Measurements from ENCODE around the gene ZDBF2. TPM values are rescaled to one million over a fixed set of nuclear protein-coding genes. Genes with fewer than 3 reads are reported as not detected.
"Not testable (repeated sequence)": the region's sequence is repeated elsewhere in the genome, so short reads cannot be mapped to it uniquely, and the experiment has no call there.

ZDBF2 gene
- polyA plus RNA-seq, 1 donor = 11.0 TPM

- no peak for DNase-seq (ENCODE audit: low read depth)
Measured at GRCh38 chr2:206323486-206323885, 49.0 kb downstream of the ZDBF2 start.

GRCh38 chr2:206324869-206325268 is 50.4 kb downstream of the ZDBF2 start:
- DNase-seq (ENCODE audit: low read depth) = no peak

- DNase-seq (ENCODE audit: low read depth) = no peak
Measured at GRCh38 chr2:206328974-206329373, 54.5 kb downstream of the ZDBF2 start.

- DNase-seq (ENCODE audit: low read depth) = no peak
Measured at GRCh38 chr2:206336861-206337260, 62.4 kb downstream of the ZDBF2 start.

GRCh38 chr2:206337956-206338355 is 63.5 kb downstream of the ZDBF2 start:
- DNase-seq (ENCODE audit: low read depth) = no peak

- DNase-seq (ENCODE audit: low read depth) = no peak
Measured at GRCh38 chr2:206341396-206341795, 66.9 kb downstream of the ZDBF2 start.

- no peak for DNase-seq (ENCODE audit: low read depth)
Measured at GRCh38 chr2:206343144-206343543, 68.7 kb downstream of the ZDBF2 start.

- DNase-seq (ENCODE audit: low read depth) = no peak
Measured at GRCh38 chr2:206343816-206344215, 69.4 kb downstream of the ZDBF2 start.

GRCh38 chr2:206345606-206346005 is 71.1 kb downstream of the ZDBF2 start:
- no peak for DNase-seq (ENCODE audit: low read depth)

- DNase-seq (ENCODE audit: low read depth) = no peak
Measured at GRCh38 chr2:206349375-206349774, 74.9 kb downstream of the ZDBF2 start.

GRCh38 chr2:206352571-206352970 is 78.1 kb downstream of the ZDBF2 start:
- DNase-seq (ENCODE audit: low read depth) = no peak

- DNase-seq (ENCODE audit: low read depth) = no peak
Measured at GRCh38 chr2:206353685-206354084, 79.2 kb downstream of the ZDBF2 start.

GRCh38 chr2:206354129-206354528 is 79.7 kb downstream of the ZDBF2 start:
- no peak for DNase-seq (ENCODE audit: low read depth)

- not testable (repeated sequence) for DNase-seq (ENCODE audit: low read depth)
Measured at GRCh38 chr2:206356840-206357239, 82.4 kb downstream of the ZDBF2 start.

GRCh38 chr2:206360840-206361239 is 86.4 kb downstream of the ZDBF2 start:
- not testable (repeated sequence) for DNase-seq (ENCODE audit: low read depth)

GRCh38 chr2:206361407-206362045 is 87.1 kb downstream of the ZDBF2 start:
- no peak for DNase-seq (ENCODE audit: low read depth)

Other genes starting within 250 kb of the ZDBF2 start
- gene INO80D, start 188.5 kb upstream of the ZDBF2 start, polyA plus RNA-seq (ENCODE audit: insufficient read length) = 8.6 TPM
- gene NDUFS1, start 115.2 kb upstream of the ZDBF2 start, polyA plus RNA-seq (ENCODE audit: insufficient read length) = 65.0 TPM
- 1,069 TPM for gene EEF1B2, start 114.8 kb upstream of the ZDBF2 start, polyA plus RNA-seq (ENCODE audit: insufficient read length)
- gene ADAM23, start 168.9 kb downstream of the ZDBF2 start, polyA plus RNA-seq (ENCODE audit: insufficient read length) = 10.8 TPM